Subcutaneous adipose tissue (tissue), 4 donors: Measurements from ENCODE around the gene LIMS2. TPM values are rescaled to one million over a fixed set of nuclear protein-coding genes. Genes with fewer than 3 reads are reported as not detected.

Experiments
- total RNA-seq, 4 donors: library from RNA; depleted of rRNA; stranded (reverse); fragments of >200 nt; gene quantifications; one replicate each; pipeline ENCODE4 v1.1.0, GENCODE V29; 2016
- TF ChIP-seq, protein P1 (sequence below): fragments of 450-650 bp; IDR thresholded peaks from one replicate; pipeline ENCODE4 v1.5.1; 2016; ENCODE audit warnings: low read depth, mild to moderate bottlenecking, control low read depth, antibody characterized with exemption, moderate library complexity

LIMS2 gene
- total RNA-seq, 4 donors from 2014 or later: 8.5 to 81.8 (median 26.5) TPM

DNA sequence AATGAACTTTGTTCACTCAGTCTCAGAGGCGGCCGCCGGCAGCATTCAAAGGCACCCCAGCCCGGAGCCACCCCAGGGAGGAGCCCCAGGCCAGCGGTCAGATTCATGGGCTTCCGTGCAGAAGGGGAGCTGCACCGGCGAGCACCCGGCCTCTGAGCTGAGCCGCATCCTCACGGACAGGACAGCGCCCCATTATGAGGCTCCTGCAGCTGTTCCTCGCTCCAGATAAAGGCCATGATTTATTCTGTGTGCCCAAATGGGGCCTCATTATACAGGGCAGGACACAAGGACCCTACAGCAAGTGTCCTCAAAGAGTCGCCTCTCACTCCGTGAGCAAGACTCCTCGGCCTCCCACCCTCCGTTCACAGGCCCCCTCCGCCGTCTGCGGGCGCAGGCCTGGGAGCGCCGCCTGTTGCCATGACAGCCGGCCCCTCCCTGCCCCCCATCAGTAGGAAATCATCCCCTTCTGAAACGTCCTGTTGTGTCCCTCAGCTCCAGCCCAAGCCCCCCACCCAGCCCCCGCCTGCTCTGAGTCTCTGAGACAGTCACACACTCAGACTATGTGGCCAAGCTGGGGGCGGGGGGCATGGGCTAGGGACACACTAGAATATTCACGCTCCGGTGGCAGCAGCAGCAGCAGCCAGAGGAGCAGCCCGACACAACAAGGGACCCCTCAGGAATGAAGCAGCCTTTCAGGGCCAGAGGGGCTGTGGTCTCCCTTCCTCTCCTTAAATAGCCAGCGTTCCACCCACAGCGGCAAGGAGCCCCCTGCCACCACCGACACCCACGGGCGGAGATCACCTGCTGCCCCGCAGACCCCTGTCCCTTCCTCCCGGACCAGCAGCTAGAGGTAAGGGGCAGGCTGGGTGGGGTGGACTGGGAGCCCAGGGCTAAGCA lies 29.7 kb downstream of the LIMS2 start, which contains the start of gene GPR17:
Gene GPR17 (plus strand): TSS at position 759 of the 897 bp plus-strand sequence. CDS start 4,583 bp downstream, outside the sequence.
- TF ChIP-seq, protein P1, sequence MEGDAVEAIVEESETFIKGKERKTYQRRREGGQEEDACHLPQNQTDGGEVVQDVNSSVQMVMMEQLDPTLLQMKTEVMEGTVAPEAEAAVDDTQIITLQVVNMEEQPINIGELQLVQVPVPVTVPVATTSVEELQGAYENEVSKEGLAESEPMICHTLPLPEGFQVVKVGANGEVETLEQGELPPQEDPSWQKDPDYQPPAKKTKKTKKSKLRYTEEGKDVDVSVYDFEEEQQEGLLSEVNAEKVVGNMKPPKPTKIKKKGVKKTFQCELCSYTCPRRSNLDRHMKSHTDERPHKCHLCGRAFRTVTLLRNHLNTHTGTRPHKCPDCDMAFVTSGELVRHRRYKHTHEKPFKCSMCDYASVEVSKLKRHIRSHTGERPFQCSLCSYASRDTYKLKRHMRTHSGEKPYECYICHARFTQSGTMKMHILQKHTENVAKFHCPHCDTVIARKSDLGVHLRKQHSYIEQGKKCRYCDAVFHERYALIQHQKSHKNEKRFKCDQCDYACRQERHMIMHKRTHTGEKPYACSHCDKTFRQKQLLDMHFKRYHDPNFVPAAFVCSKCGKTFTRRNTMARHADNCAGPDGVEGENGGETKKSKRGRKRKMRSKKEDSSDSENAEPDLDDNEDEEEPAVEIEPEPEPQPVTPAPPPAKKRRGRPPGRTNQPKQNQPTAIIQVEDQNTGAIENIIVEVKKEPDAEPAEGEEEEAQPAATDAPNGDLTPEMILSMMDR: no peak

GRCh38 chr2:127645026-127645394 lies 30.3 kb downstream of the LIMS2 start:
- TF ChIP-seq, protein P1: no peak

DNA sequence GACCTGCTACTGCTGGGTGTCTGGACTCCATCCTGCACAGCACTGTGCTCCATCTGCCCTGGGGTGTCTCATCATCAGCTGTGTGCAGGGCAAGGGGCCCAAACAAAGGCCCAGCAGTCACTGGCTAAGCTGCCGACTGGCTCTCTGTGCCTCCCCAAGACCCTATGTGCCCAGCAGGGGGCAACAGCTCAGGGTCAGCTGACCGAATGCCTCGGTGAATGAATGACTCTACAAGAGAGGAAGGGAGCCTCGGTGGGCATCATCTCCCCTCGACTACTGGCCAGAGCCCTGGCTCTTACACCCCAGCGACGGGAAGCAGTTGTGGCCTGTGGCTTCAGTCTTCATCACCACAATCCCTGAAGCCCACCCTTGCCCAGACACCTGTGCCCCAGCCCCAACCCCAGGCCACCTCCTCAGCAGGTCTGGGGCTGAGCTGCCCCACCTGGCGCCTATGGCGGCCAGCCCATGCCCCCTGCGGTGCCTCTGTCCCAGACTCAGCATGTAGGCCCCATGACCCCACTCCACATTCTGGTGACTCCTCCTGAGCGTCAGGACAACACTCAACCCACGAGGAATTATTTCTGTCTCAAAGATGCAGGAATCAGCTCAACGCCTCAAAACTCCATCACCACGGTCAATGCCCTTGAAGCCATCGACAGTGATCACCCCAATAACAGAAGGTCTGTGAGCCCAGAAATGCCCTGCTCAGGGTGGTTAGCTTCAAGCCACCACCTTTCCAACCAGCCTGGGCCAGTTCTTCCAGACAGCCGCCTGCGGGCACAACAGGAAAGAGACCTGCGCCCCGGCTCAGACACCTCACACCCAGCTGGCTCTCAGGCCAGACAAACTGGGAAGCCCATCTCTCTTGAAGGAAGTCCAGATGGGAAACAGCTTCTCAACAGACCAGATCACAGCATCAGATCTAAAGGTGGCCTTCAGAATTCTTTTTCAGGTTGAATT lies 31.0 kb downstream of the LIMS2 start:
- TF ChIP-seq, protein P1: no peak

- TF ChIP-seq, protein P1: no peak
Observed at GRCh38 chr2:127643439-127644065, 31.8 kb downstream of the LIMS2 start.

- TF ChIP-seq, protein P1: no peak
Observed at GRCh38 chr2:127642706-127643438, 32.5 kb downstream of the LIMS2 start.

- TF ChIP-seq, protein P1: no peak
Observed at GRCh38 chr2:127641846-127642507, 33.4 kb downstream of the LIMS2 start.
